HG03469 (cell line): ENCODE measurements around the gene ZNF365.

ENCODE experiments used
- ATAC-seq: cut with Tn5 transposase; IDR thresholded peaks from one replicate; pipeline ENCODE4 v1.9.1; 2021; ENCODE audit warnings: mild to moderate bottlenecking, moderate library complexity, moderate number of reproducible peaks; ENCODE audit not compliant: unreplicated experiment

Gene ZNF365

GRCh38 chr10:62413652-62414051 is 39.5 kb downstream of the ZNF365 start:
- ATAC-seq, result no peak

- ATAC-seq, result no peak
Measured at GRCh38 chr10:62414359-62414758, 40.2 kb downstream of the ZNF365 start.

DNA sequence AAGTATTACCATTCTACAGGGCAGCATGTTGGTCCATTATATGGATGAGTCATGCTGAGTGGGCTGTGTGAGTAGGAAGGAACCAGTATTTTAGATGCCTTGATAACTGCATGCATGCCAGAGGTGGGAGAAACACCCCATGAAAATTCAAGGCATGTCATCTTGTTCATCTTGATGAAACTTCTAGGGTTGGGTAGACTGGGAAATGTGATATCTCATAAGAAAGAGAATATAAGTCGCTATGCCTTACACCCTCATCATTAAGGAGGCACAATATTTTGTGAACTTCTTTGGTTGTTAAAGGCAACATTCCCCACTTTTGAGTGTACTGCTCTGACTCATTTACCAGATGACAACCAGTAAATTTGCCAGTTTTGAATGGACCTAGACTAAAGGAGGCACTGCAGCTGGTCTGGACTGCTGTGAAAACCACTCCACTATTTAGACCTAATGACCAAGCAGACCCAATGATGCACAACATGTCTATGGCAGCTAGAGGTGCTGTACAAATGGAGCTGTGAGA is 48.0 kb downstream of the ZNF365 start:
- no peak for ATAC-seq

GRCh38 chr10:62424026-62424425 is 49.9 kb downstream of the ZNF365 start:
- ATAC-seq, result no peak

GRCh38 chr10:62426086-62426485 is 51.9 kb downstream of the ZNF365 start:
- ATAC-seq, result no peak

DNA sequence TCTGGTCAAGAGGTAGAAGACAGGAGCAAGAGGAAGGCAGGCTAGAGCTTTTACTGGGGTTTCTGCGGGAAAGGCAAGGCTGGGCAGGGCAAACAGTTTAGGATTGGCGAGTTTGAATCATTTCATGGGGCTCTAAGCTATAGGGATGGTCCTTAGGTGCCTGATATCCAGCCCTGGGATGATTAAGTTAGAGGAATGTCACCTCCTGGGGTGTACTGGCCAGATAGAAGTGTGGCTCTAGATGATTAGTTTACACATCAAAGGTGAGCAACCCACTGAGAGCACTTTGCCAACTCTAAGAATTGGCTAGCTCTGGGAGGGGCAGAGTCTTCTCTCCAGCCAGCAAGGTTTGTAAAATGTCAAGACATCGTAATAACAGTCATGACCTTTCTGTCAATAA is 52.4 kb downstream of the ZNF365 start:
- no peak for ATAC-seq

DNA sequence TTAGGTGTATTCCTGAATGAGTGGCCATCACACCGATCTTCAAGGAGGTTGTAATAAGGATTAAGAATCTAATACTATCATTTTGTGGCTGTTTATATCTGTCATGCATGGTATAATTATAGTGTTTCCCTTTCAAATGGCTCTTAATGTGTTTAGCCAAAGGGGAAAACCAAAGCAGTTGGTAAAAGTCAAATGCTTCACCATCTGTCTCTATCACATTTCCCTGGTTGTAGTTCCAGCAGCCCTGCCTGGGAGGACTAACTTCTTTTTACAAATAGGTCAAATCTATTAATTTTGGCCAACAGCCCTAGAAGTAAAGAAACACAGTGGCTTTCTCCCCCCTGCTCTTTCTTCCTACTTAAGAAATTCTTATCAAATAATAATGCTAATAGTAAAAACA is 56.7 kb downstream of the ZNF365 start:
- ATAC-seq, result no peak

DNA sequence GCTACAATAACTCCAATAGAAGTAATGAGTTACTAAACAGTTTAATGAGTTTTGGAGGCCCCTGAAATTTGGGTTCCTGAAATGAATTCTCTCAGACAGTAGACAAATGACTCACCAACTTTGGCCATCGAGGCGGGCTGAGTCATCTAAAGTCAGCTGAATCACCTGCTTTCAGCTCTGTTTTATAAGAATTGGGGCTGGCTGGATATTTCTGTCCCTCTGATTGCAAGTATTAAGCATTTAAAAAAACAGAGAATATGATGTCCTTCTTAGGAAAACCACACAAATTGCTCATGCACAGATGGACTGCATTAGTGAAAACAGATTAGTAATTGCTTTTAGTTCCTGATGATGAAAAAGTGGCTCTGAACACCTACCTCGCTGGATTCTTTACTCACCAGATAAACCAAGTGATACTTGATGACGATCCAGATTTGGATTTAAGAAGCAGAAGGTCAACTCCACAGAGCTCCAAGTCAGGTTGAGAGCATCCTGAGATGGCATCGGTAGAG is 59.1 kb downstream of the ZNF365 start:
- ATAC-seq, result peak; percentile 84

DNA sequence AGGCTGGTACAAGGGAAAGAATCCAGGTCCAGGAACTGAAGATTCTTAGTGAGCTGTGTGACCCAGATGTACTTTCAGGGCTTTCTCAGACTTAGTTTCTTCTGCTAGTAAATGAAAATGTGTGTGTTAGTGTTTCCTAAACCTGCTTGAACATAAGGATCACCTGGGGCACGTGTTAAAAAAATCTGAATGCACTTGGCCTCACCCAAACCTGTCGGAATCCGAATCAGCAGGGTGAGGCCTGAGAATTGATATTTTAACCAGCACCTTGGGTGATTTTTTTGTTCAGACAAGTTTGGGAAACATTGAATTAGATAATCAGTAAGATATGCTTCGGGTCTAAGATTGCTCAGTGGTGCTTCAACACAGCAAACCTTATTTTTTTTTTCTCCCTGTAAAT is 59.7 kb downstream of the ZNF365 start:
- no peak for ATAC-seq

GRCh38 chr10:62437696-62438095 is 63.5 kb downstream of the ZNF365 start:
- ATAC-seq, result no peak

DNA sequence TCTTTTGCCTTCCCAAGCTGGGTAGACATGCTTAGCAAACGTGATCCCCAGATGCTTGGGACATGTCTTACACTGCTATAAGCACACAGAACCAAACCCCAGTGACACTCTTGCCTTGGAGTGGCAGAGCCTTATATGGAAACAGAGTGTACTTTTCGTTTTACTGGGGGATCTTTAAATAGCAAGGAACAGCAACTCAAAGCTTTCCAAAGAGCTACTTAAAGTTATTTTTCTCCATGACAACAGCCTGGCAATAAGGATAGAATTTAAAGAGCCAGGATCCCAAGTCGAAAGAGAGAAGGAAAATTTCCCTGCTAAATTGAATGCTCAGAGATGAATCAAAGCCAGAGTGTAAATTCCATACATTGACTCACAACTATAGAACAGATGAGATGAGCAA is 67.8 kb downstream of the ZNF365 start:
- no peak for ATAC-seq

GRCh38 chr10:62442894-62443669 is 68.9 kb downstream of the ZNF365 start:
- ATAC-seq, result no peak

GRCh38 chr10:62443866-62444265 is 69.7 kb downstream of the ZNF365 start:
- no peak for ATAC-seq

GRCh38 chr10:62446627-62447026 is 72.5 kb downstream of the ZNF365 start:
- ATAC-seq, result no peak

DNA sequence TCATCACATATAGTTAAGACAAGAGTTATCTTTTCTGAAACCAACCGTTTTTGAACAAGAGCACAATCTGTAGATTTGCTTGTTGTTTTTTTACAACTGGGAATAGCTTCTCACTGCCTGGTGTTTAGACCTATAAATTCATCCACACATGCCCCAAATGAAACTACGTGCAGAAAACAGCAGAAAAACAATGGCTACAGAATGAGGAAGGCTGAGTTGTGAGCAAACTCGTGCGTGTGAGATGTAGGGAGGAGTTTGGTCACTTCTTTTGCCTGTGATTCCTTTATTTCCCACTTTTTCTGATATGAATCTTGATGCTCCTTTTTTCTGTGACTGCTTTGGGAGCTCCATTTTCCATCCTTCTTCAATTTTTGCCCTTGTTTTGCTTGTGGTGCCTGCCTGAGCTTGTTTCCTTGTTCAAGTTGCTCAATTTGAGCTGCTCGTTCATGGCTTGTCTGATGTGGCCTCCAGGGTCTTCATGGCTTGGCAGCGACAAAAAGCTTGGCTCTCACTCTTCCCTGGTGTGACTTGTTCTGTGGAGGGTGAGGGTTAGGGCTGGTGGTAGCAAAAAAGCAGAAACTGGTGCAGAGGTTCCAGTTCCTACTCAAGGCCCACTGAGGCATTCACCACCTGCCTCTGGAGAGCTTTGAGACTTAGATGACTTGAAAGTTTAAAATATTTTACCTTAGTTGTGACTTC is 76.9 kb downstream of the ZNF365 start:
- ATAC-seq, result no peak

DNA sequence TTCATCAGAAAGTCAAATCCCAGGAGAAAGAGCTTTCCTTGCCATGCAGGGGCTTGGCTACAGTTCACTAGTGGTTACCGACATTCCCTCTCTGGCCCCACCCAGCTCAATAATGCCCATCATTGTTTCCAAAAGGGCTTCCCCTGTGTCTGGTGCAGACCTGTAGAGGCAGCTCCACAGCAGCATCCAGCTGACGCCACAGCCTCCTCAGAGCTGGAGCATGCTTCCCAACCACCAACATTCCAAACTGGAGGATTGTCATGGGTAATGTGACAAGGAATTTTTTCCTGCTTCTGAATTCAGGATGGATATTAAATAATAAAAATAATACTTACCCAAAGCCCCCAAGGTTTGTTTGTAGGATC is 77.4 kb downstream of the ZNF365 start:
- ATAC-seq, result no peak
